Sigmoid colon (tissue), 7 donors: Measurements from ENCODE around the gene C6orf132. TPM values are rescaled to one million over a fixed set of nuclear protein-coding genes. Genes with fewer than 3 reads are reported as not detected.

ENCODE experiments used
- DNase-seq: peaks from one replicate; pipeline ENCODE4 v3.0.0-alpha.2; 2019
- H3K27ac ChIP-seq, 4 donors: fragments of 200-600 bp; sonication (generic); one replicate each; pipeline ENCODE4 v1.5.1; 2016 to 2019; ENCODE audit warnings: mild to moderate bottlenecking in 1 of 4
- H3K27me3 ChIP-seq, 3 donors: fragments of 200-600 bp; sonication (generic); one replicate each; pipeline ENCODE4 v1.5.1; 2019; ENCODE audit warnings: mild to moderate bottlenecking in 1 of 3
- H3K36me3 ChIP-seq, 4 donors: fragments of 200-600 bp; sonication (generic); one replicate each; pipeline ENCODE4 v1.5.1; 2016 to 2019
- H3K4me1 ChIP-seq, 4 donors: fragments of 200-600 bp; sonication (generic); one replicate each; pipeline ENCODE4 v1.5.1; 2017 to 2019
- H3K4me3 ChIP-seq, 4 donors: fragments of 200-600 bp; sonication (generic); one replicate each; pipeline ENCODE4 v1.5.1; 2017 to 2019; ENCODE audit warnings: mild to moderate bottlenecking in 2 of 4, moderate library complexity in 1 of 4
- H3K9me3 ChIP-seq, 4 donors: fragments of 200-600 bp in 3 of 4; sonication (generic) in 3 of 4; one replicate each; pipeline versions ENCODE4 v1.5.1 to v1.6.1; 2013 to 2019
- CTCF ChIP-seq, 4 experiments: fragments of 450-650 bp in 3 of 4; fragments of 200-600 bp in 1 of 4; IDR thresholded peaks; one replicate each; pipeline ENCODE4 v1.5.1; 2016 to 2019; ENCODE audit warnings: antibody characterized with exemption in 4 of 4, mild to moderate bottlenecking in 3 of 4, moderate library complexity in 2 of 4
- EP300 ChIP-seq, 4 donors: sonication (generic); formaldehyde crosslinking; IDR thresholded peaks; one replicate each; pipeline ENCODE4 v1.6.1; 2017; ENCODE audit warnings: antibody characterized with exemption in 4 of 4
- POLR2A ChIP-seq, 2 donors: fragments of 450-650 bp; IDR thresholded peaks; one replicate each; pipeline ENCODE4 v1.6.1; 2016; ENCODE audit warnings: antibody characterized with exemption in 2 of 2, mild to moderate bottlenecking in 2 of 2, moderate library complexity in 2 of 2
- POLR2AphosphoS5 ChIP-seq, 4 donors: sonication (generic); formaldehyde crosslinking; IDR thresholded peaks; one replicate each; pipeline ENCODE4 v1.6.1; 2017; ENCODE audit warnings: antibody characterized with exemption in 4 of 4
- WGBS, 2 donors: extraction: QIAGEN DNeasy Blood & Tissue Kit; methylation state at CpG; one replicate each; pipeline ENCODE4 v1.1.7; 2013; 5-methylcytosine and 5-hydroxymethylcytosine counted together
- intact Hi-C: fragments of 100-400 bp; cut with DNase I; formaldehyde crosslinking; loops from one replicate; pipeline ENCODE4 v1.15.1; 2023
- polyA plus RNA-seq, 3 donors: library from polyadenylated mRNA; stranded (reverse); fragments of 200-250 nt; gene quantifications; one replicate each; pipeline ENCODE4 v1.2.3, GENCODE V29; 2013
- total RNA-seq, 4 donors: library from RNA; depleted of rRNA; stranded (reverse); fragments of >200 nt; gene quantifications; one replicate each; pipeline ENCODE4 v1.1.0, GENCODE V29; 2016
- donor health status: healthy with polysubstance abuse.
- donor health status: Bipolar disorder and iron deficiency.
- donor health status: healthy.

Gene C6orf132
- total and polyA plus RNA-seq, 7 donors, result 0.33 to 91.3 (median 20.9) TPM; not detected in 1

DNA sequence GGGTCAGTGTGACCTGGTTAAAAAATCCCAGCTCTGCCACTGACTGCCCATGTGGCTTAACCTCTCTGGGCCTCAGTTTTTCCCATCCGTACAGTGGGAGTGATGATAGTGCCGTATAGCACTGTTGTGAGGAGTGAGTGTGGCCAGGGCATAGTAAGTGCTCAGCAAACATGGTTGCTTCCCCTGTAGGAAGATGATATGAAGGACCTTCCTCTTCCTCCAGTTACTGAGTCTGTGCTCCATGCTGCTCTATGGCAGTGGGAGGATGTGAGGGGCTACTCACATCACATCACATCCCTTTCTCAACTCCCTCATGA is 13.1 kb downstream of the C6orf132 start:
- H3K27me3 ChIP-seq, result no peaks in the 10 kb centered on the region
- no peaks in the 10 kb centered on the region for H3K9me3 ChIP-seq
- H3K36me3 ChIP-seq, result no peaks in the 10 kb centered on the region
- H3K4me3 ChIP-seq, result no peak overlapping the region
- TF ChIP-seq POLR2A (IDR thresholded peaks at IDR 0.05) (no peak), CTCF (IDR thresholded peaks at IDR 0.05) (no peak), POLR2AphosphoS5 (IDR thresholded peaks at IDR 0.05) (no peak), EP300 (IDR thresholded peaks at IDR 0.05) (no peak)
- H3K4me1 ChIP-seq, result no peaks in the 10 kb centered on the region
- no peak for DNase-seq
- no peak overlapping the region for H3K27ac ChIP-seq
- 71 to 96% methylated on average over 2 of the region's 2 CpGs for whole genome bisulfite sequencing, 2 donors
- intact Hi-C loops, result no loop called here

DNA sequence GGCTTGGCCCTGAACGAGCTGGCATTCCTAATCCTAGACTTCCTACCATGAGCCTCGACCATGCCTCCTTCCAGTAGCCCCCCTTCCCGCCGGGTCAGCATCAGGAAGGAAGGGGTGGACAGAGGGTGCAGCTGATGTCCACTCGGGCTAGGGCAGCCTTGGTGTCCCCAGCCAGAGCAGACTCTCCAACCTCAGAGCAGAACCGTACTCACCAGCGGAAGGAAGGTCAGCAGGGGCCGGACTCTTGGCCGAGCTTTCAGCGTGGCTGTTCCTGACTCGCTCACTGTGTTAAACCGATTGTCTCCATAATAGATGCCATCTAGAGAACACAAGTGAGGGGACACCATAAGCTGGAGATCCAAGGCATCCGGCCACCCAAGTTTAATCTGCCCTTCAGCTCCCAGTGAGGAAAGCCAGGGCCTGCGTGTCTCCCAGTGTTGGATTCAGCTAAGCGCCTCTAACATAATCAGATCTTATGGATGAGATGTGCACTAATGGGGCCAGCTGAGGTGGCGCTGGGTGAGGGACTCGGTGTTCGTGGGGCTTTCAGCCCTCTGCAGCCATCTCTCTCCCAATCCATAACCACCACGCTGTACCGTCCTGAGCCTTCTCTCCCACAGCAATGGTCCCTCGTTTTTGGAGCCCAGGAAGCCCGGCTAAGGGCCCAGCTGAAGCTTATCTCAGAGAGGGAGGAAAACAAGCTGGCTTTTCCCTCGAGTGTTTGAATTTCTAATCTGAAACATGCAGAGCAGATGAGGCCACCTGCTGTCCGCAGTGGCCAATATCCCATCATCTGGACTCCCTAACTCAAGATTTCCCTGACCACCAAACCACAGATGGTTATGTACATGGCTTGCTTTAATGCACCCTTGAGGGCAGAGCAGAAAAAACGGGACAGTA is 13.7 kb downstream of the C6orf132 start:
- Histone ChIP-seq H3K4me3 (no peak overlapping the region), H3K9me3 (no peaks in the 10 kb centered on the region), H3K27ac (no peak overlapping the region), H3K27me3 (no peaks in the 10 kb centered on the region), H3K4me1 (no peaks in the 10 kb centered on the region), H3K36me3 (no peaks in the 10 kb centered on the region)
- 85 to 86% methylated on average over 25 of the region's 25 CpGs for WGBS, 2 donors
- DNase-seq, result no peak
- TF ChIP-seq POLR2AphosphoS5 (IDR thresholded peaks at IDR 0.05) (no peak), CTCF (IDR thresholded peaks at IDR 0.05) (no peak), POLR2A (IDR thresholded peaks at IDR 0.05) (no peak), EP300 (IDR thresholded peaks at IDR 0.05) (no peak)
- intact Hi-C loops, result no loop called here

- Histone ChIP-seq H3K36me3 (no peaks in the 10 kb centered on the region), H3K9me3 (no peaks in the 10 kb centered on the region), H3K27me3 (no peaks in the 10 kb centered on the region), H3K4me1 (no peaks in the 10 kb centered on the region), H3K4me3 (no peak overlapping the region), H3K27ac (no peak overlapping the region)
- WGBS, 2 donors, result 74 to 76% methylated on average over 3 of the region's 3 CpGs
- intact Hi-C loops, result no loop called here
- no peak for DNase-seq
- TF ChIP-seq EP300 (IDR thresholded peaks at IDR 0.05) (no peak), CTCF (IDR thresholded peaks at IDR 0.05) (no peak), POLR2AphosphoS5 (IDR thresholded peaks at IDR 0.05) (no peak), POLR2A (IDR thresholded peaks at IDR 0.05) (no peak)
These were observed 16.8 kb downstream of the C6orf132 start for GRCh38 chr6:42125663-42126062.

GRCh38 chr6:42125231-42125630 is 17.2 kb downstream of the C6orf132 start:
- H3K36me3 ChIP-seq, result no peaks in the 10 kb centered on the region
- intact Hi-C loops, result no loop called here
- no peak for DNase-seq
- no peak for TF ChIP-seq CTCF (IDR thresholded peaks at IDR 0.05)
- TF ChIP-seq POLR2A (IDR thresholded peaks at IDR 0.05), result no peak
- no peak for TF ChIP-seq EP300 (IDR thresholded peaks at IDR 0.05)
- no peak for TF ChIP-seq POLR2AphosphoS5 (IDR thresholded peaks at IDR 0.05)
- no peak overlapping the region for H3K4me3 ChIP-seq
- no peak overlapping the region for H3K27ac ChIP-seq
- WGBS, 2 donors, result 79 to 86% methylated on average over 14 of the region's 14 CpGs
- no peaks in the 10 kb centered on the region for H3K9me3 ChIP-seq
- H3K4me1 ChIP-seq, result no peaks in the 10 kb centered on the region
- H3K27me3 ChIP-seq, result no peaks in the 10 kb centered on the region
